ENCODE results near the gene SETMAR. TPM values are rescaled to one million over a fixed set of nuclear protein-coding genes. Genes with fewer than 3 reads are reported as not detected.

SETMAR gene
- total RNA-seq, 1 experiment from 2014 or later = 11.8 TPM

DNA sequence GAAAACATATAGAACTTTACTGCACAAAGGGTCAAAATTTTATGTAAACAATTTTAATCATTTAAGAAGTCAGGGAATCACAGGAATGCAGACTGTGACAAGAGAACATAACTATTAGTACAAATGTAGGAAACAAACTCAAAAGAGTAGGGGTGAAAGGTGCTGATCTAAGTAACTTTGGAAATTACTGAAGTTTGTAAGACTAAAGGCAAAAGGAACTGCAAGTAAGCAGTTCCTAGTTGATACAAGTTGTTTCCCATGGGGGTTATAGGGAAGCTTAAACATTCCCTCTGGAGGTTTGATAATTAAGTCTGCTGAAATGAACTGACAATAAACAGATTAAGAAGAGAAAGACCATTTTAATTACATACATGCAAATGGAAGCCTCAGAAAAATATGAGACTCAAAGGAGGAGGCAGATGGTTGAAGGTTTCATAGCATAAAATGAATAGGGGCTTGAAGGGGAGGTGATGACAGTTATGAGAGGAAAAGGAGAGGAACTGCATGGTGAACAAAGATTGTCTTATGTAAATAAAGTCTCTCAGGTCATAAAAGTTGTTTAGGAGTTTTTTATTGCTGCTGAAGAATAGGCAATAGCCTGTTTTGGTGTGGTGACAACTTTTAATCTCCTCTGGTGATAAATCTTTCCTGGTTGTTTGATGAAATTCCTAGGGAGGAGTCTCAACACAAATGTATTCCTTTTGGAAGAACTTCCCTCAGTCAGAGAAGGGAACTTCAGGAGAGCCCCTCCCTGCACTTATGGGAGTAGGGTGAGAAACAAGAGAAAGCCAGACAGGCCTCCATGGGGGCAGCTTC lies 17.1 kb downstream of the SETMAR start:
- ChIA-PET CTCF (no interaction called here), POLR2A (no interaction called here)
- no TSS peak for BruUV-seq (replicated peaks)
- Histone ChIP-seq H3K27me3 (replicated peaks; ENCODE audit: control insufficient read depth, insufficient read depth, low read length) (no peaks in the 10 kb centered on the region), H3K9me3 (no peaks in the 10 kb centered on the region), H3K4me1 (0 out of 2 replicates have a peak, but pooled peaks cover 4% of the 10 kb centered on the region), H3K36me3 (ENCODE audit: control insufficient read depth, insufficient read depth, low read length) (no peaks in the 10 kb centered on the region), H3K4me3 (ENCODE audit: low read depth, low read length) (no peak overlapping the region)
- H3K4me3 Mint-ChIP-seq (ENCODE audit: unreplicated experiment) = no peak overlapping the region
- H3K4me1 Mint-ChIP-seq (ENCODE audit: low read depth, unreplicated experiment) = peaks cover 18% of the 10 kb centered on the region
- H3K36me3 Mint-ChIP-seq (ENCODE audit: insufficient read depth, unreplicated experiment) = peaks cover 5% of the 10 kb centered on the region
- no peaks in the 10 kb centered on the region for H3K27me3 Mint-ChIP-seq (ENCODE audit: insufficient read depth, unreplicated experiment)
- no peaks in the 10 kb centered on the region for H3K9me3 Mint-ChIP-seq (ENCODE audit: unreplicated experiment)
- DNase-seq = no peak
- TF ChIP-seq, protein P1, sequence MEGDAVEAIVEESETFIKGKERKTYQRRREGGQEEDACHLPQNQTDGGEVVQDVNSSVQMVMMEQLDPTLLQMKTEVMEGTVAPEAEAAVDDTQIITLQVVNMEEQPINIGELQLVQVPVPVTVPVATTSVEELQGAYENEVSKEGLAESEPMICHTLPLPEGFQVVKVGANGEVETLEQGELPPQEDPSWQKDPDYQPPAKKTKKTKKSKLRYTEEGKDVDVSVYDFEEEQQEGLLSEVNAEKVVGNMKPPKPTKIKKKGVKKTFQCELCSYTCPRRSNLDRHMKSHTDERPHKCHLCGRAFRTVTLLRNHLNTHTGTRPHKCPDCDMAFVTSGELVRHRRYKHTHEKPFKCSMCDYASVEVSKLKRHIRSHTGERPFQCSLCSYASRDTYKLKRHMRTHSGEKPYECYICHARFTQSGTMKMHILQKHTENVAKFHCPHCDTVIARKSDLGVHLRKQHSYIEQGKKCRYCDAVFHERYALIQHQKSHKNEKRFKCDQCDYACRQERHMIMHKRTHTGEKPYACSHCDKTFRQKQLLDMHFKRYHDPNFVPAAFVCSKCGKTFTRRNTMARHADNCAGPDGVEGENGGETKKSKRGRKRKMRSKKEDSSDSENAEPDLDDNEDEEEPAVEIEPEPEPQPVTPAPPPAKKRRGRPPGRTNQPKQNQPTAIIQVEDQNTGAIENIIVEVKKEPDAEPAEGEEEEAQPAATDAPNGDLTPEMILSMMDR (IDR thresholded peaks at IDR 0.05; ENCODE audit: insufficient read depth in 1 of 2, low read depth in 1 of 2, low read length in 1 of 2, severe bottlenecking in 1 of 2, unreplicated experiment in 1 of 2) = no peak
- intact Hi-C loops (cut with micrococcal nuclease; ENCODE audit: unreplicated experiment) = no loop called here
- no peak overlapping the region for H3K27ac Mint-ChIP-seq (ENCODE audit: unreplicated experiment)

DNA sequence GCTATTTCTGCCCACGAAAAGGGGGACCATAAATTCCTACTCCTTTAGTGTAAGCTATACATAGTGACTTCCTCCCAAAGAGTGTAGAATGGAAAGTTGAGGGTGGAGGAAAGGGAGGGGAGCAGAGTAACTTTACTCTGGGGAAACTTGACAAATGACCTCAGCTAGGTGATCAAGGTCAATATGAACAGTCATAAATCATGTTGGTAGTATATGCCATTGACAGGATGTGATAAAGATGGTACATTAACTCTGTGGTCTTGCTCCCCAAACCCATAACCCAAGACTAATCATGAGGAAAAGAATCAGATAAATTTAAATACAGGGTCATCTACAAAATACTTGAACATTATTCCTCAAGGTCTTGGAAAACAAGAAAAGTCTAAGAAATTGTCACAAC lies 18.6 kb downstream of the SETMAR start:
- H3K36me3 Mint-ChIP-seq (ENCODE audit: insufficient read depth, unreplicated experiment) = no peaks in the 10 kb centered on the region
- TF ChIP-seq, protein P1 (IDR thresholded peaks at IDR 0.05; ENCODE audit: insufficient read depth in 1 of 2, low read depth in 1 of 2, low read length in 1 of 2, severe bottlenecking in 1 of 2, unreplicated experiment in 1 of 2) = no peak
- ChIA-PET CTCF (interaction anchor here (0.6 kb wide), 1 partner anchor 245 kb away, joined by 4 read pairs; no protein-coding TSS in a partner anchor), POLR2A (no interaction called here)
- Histone ChIP-seq H3K27me3 (replicated peaks; ENCODE audit: control insufficient read depth, insufficient read depth, low read length) (no peaks in the 10 kb centered on the region), H3K4me1 (0 out of 2 replicates have a peak, but pooled peaks cover 4% of the 10 kb centered on the region), H3K9me3 (no peaks in the 10 kb centered on the region), H3K36me3 (ENCODE audit: control insufficient read depth, insufficient read depth, low read length) (no peaks in the 10 kb centered on the region), H3K4me3 (ENCODE audit: low read depth, low read length) (no peak overlapping the region)
- no peak for DNase-seq
- BruUV-seq (replicated peaks) = no TSS peak
- H3K27ac Mint-ChIP-seq (ENCODE audit: unreplicated experiment) = no peak overlapping the region
- intact Hi-C loops (cut with micrococcal nuclease; ENCODE audit: unreplicated experiment) = no loop called here
- H3K4me3 Mint-ChIP-seq (ENCODE audit: unreplicated experiment) = no peak overlapping the region
- no peaks in the 10 kb centered on the region for H3K9me3 Mint-ChIP-seq (ENCODE audit: unreplicated experiment)
- H3K27me3 Mint-ChIP-seq (ENCODE audit: insufficient read depth, unreplicated experiment) = no peaks in the 10 kb centered on the region
- H3K4me1 Mint-ChIP-seq (ENCODE audit: low read depth, unreplicated experiment) = peaks cover 18% of the 10 kb centered on the region

DNA sequence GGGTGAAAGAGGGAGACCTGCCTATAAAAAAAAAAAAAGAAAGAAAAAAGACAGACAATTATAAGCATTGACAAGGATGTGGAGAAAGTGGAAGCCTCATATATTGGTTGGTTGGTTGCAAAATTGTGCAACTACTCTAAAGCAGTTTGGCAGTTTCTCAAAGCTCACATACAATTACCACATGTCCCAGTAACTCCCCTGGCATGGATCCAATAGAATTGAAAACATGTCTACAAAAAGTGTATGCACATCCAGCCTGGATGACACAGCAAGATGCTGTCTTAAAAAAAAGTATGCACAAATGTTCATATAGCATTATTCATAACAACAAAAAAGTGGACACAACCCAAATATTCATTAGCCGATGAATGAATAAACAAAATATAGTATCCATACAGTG lies 19.5 kb downstream of the SETMAR start:
- H3K9me3 Mint-ChIP-seq (ENCODE audit: unreplicated experiment) = no peaks in the 10 kb centered on the region
- intact Hi-C loops (cut with micrococcal nuclease; ENCODE audit: unreplicated experiment) = no loop called here
- no peak overlapping the region for H3K4me3 ChIP-seq (ENCODE audit: low read depth, low read length)
- TF ChIP-seq, protein P1 (IDR thresholded peaks at IDR 0.05; ENCODE audit: insufficient read depth in 1 of 2, low read depth in 1 of 2, low read length in 1 of 2, severe bottlenecking in 1 of 2, unreplicated experiment in 1 of 2) = no peak
- no peak overlapping the region for H3K4me3 Mint-ChIP-seq (ENCODE audit: unreplicated experiment)
- peaks cover 18% of the 10 kb centered on the region for H3K4me1 Mint-ChIP-seq (ENCODE audit: low read depth, unreplicated experiment)
- H3K27me3 Mint-ChIP-seq (ENCODE audit: insufficient read depth, unreplicated experiment) = no peaks in the 10 kb centered on the region
- H3K36me3 ChIP-seq (ENCODE audit: control insufficient read depth, insufficient read depth, low read length) = no peaks in the 10 kb centered on the region
- no peaks in the 10 kb centered on the region for H3K9me3 ChIP-seq
- no peaks in the 10 kb centered on the region for H3K36me3 Mint-ChIP-seq (ENCODE audit: insufficient read depth, unreplicated experiment)
- no peak overlapping the region for H3K27ac Mint-ChIP-seq (ENCODE audit: unreplicated experiment)
- no peaks in the 10 kb centered on the region for H3K27me3 ChIP-seq (replicated peaks; ENCODE audit: control insufficient read depth, insufficient read depth, low read length)
- 0 out of 2 replicates have a peak, but pooled peaks cover 4% of the 10 kb centered on the region for H3K4me1 ChIP-seq
- BruUV-seq (replicated peaks) = no TSS peak
- ChIA-PET CTCF (interaction anchor here (0.6 kb wide), 1 partner anchor 244 kb away, joined by 4 read pairs; no protein-coding TSS in a partner anchor), POLR2A (no interaction called here)
- DNase-seq = no peak
